ENCODE measurements around the gene TRABD. TPM values are rescaled to one million over a fixed set of nuclear protein-coding genes. Genes with fewer than 3 reads are reported as not detected.
"Not testable (repeated sequence)": the region's sequence is repeated elsewhere in the genome, so short reads cannot be mapped to it uniquely, and the experiment has no call there.

Gene TRABD, protein sequence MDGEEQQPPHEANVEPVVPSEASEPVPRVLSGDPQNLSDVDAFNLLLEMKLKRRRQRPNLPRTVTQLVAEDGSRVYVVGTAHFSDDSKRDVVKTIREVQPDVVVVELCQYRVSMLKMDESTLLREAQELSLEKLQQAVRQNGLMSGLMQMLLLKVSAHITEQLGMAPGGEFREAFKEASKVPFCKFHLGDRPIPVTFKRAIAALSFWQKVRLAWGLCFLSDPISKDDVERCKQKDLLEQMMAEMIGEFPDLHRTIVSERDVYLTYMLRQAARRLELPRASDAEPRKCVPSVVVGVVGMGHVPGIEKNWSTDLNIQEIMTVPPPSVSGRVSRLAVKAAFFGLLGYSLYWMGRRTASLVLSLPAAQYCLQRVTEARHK
- total RNA-seq (2021; ENCODE audit: unreplicated experiment) (55.7 TPM), Bru-seq, nascent RNA (percentile 60 among the genes with signal in this experiment), BruChase-seq, experiment 1, labeled RNA remaining after a 2-hour chase (percentile 69 among the genes with signal in this experiment), BruChase-seq, experiment 2, labeled RNA remaining after a 6-hour chase (percentile 75 among the genes with signal in this experiment)
- 83.8 TPM for polyA plus RNA-seq (2012; ENCODE audit: insufficient read length)
- long read RNA-seq, transcript TRABD-202 (10 exons, 2,272 nt), result major isoform, 9 of 79 reads
- long read RNA-seq, transcript TRABD-205 (9 exons, 2,404 nt), result minor isoform, 5 of 79 reads
- long read RNA-seq, partial matches to known transcripts, result 10 of 79 reads
- long read RNA-seq, other reads (novel, unspliced or antisense), result 51 of 79 reads

DNA sequence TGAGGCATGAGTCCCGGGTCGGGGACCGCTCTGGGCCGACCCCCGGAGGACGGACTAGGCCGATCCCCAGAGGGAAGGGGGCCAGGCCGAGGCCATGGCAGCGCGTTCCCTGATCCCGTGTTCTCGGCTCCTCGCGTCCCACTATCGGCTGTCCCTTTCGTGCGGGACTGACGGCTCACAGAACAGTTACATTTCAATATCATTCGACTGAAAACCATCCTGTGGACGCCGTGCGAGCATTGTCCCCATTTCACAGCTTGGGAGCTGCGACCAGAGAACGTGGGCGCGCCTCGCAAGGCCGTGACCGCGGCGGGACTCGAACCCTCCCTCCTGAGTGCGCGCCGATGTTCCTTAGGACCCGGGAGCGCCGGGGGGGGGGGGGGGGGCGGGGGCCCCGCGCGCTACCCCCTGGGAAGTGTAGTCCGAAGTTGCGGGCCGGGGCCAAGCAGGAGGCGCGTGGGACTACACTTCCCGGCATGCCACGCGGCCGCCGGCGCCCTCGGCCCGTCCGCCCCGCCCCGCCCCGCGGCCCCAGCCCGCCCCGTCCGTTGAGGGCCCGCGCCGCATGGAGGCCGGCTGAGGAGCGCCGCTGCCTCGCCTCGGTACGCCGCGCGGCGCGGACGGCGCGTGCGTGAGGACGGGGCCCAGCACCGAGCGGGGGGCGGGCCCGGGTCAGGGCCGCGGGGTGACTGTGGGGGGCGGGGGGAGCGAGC, at the start of gene TRABD:
Gene TRABD (plus strand): TSS at position 539 of the 713 bp plus-strand sequence. CDS start 7,148 bp downstream, outside the sequence.
- POLR2A ChIA-PET, result no interaction called here
- Histone ChIP-seq H3K4me1 (ENCODE audit: control insufficient read depth, insufficient read depth, low read length) (peaks cover 41% of the 10 kb centered on the region), H3K4me3 (ENCODE audit: low read depth in 2 of 2, low read length in 2 of 2) (peak within 1 kb of the TSS; percentile 55 to 66), H3K36me3 (ENCODE audit: control insufficient read depth, insufficient read depth, low read length) (no peaks in the 10 kb centered on the region), H3K9me3 (ENCODE audit: control insufficient read depth, insufficient read depth, low read depth, low read length) (no peaks in the 10 kb centered on the region), H3K27me3 (ENCODE audit: control insufficient read depth, insufficient read depth, low read length) (no peaks in the 10 kb centered on the region), H3K27ac (ENCODE audit: low read length) (peak within 1 kb of the TSS; percentile 81)
- ATAC-seq (peak; percentile 80), DNase-seq (ENCODE audit: low read depth, low spot score) (no peak)
- TF ChIP-seq, protein P1, sequence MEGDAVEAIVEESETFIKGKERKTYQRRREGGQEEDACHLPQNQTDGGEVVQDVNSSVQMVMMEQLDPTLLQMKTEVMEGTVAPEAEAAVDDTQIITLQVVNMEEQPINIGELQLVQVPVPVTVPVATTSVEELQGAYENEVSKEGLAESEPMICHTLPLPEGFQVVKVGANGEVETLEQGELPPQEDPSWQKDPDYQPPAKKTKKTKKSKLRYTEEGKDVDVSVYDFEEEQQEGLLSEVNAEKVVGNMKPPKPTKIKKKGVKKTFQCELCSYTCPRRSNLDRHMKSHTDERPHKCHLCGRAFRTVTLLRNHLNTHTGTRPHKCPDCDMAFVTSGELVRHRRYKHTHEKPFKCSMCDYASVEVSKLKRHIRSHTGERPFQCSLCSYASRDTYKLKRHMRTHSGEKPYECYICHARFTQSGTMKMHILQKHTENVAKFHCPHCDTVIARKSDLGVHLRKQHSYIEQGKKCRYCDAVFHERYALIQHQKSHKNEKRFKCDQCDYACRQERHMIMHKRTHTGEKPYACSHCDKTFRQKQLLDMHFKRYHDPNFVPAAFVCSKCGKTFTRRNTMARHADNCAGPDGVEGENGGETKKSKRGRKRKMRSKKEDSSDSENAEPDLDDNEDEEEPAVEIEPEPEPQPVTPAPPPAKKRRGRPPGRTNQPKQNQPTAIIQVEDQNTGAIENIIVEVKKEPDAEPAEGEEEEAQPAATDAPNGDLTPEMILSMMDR (IDR thresholded peaks at IDR 0.05), result no peak
- TF ChIP-seq POLR2AphosphoS5 (IDR thresholded peaks at IDR 0.05; ENCODE audit: low read depth, low read length) (no peak), TCF7L2 (IDR thresholded peaks at IDR 0.05; ENCODE audit: low read depth, low read length) (no peak), SIN3A (IDR thresholded peaks at IDR 0.05; ENCODE audit: borderline replicate concordance, insufficient read depth, low read depth, low read length) (no peak)
- no TSS peak for BruUV-seq (replicated peaks)
- CTCF ChIA-PET, result no interaction called here
- in situ Hi-C loops (cut with HindIII; ENCODE audit: low pct_unique_long_range_greater_than_20kb, low sequenced_read_pairs) (no loop called here), intact Hi-C loops (cut with micrococcal nuclease; ENCODE audit: unreplicated experiment) (no loop called here)

DNA sequence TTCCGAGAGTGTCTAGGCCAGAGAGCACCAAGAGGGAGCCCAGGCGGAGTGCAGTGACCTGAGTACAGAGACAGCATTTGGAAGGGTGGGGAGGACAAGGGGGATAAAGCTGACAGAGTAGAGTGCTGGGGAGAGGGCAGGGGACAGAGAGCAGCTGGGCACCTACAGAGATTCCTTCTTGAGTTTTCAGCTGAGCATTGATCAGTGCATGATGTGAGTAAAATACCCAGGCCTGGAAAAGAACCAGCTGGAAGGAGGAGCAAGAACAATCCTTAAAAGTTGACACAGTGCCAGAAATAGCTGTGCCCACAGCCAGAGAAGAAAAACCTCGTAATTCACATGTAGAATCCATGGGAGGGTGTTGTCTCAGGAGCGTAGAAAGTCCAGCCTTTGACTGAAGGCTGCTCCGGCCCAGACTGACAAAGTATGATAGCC, 49.1 kb upstream of the TRABD start:
- Histone ChIP-seq H3K9me3 (ENCODE audit: control insufficient read depth, insufficient read depth, low read depth, low read length) (no peaks in the 10 kb centered on the region), H3K4me1 (ENCODE audit: control insufficient read depth, insufficient read depth, low read length) (no peaks in the 10 kb centered on the region), H3K4me3 (ENCODE audit: low read depth in 2 of 2, low read length in 2 of 2) (no peak overlapping the region), H3K36me3 (ENCODE audit: control insufficient read depth, insufficient read depth, low read length) (no peaks in the 10 kb centered on the region), H3K27ac (ENCODE audit: low read length) (no peak overlapping the region), H3K27me3 (ENCODE audit: control insufficient read depth, insufficient read depth, low read length) (no peaks in the 10 kb centered on the region)
- TF ChIP-seq, protein P1 (IDR thresholded peaks at IDR 0.05), result no peak
- TF ChIP-seq POLR2AphosphoS5 (IDR thresholded peaks at IDR 0.05; ENCODE audit: low read depth, low read length) (no peak), TCF7L2 (IDR thresholded peaks at IDR 0.05; ENCODE audit: low read depth, low read length) (no peak), SIN3A (IDR thresholded peaks at IDR 0.05; ENCODE audit: borderline replicate concordance, insufficient read depth, low read depth, low read length) (no peak)
- TF ChIP-seq, protein P2, sequence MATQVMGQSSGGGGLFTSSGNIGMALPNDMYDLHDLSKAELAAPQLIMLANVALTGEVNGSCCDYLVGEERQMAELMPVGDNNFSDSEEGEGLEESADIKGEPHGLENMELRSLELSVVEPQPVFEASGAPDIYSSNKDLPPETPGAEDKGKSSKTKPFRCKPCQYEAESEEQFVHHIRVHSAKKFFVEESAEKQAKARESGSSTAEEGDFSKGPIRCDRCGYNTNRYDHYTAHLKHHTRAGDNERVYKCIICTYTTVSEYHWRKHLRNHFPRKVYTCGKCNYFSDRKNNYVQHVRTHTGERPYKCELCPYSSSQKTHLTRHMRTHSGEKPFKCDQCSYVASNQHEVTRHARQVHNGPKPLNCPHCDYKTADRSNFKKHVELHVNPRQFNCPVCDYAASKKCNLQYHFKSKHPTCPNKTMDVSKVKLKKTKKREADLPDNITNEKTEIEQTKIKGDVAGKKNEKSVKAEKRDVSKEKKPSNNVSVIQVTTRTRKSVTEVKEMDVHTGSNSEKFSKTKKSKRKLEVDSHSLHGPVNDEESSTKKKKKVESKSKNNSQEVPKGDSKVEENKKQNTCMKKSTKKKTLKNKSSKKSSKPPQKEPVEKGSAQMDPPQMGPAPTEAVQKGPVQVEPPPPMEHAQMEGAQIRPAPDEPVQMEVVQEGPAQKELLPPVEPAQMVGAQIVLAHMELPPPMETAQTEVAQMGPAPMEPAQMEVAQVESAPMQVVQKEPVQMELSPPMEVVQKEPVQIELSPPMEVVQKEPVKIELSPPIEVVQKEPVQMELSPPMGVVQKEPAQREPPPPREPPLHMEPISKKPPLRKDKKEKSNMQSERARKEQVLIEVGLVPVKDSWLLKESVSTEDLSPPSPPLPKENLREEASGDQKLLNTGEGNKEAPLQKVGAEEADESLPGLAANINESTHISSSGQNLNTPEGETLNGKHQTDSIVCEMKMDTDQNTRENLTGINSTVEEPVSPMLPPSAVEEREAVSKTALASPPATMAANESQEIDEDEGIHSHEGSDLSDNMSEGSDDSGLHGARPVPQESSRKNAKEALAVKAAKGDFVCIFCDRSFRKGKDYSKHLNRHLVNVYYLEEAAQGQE (IDR thresholded peaks at IDR 0.05; ENCODE audit: insufficient read depth in 1 of 2, low read depth in 2 of 2, low read length in 1 of 2), result no peak
- CTCF ChIA-PET, result no interaction called here
- BruUV-seq (replicated peaks), result no TSS peak
- in situ Hi-C loops (cut with HindIII; ENCODE audit: low pct_unique_long_range_greater_than_20kb, low sequenced_read_pairs) (no loop called here), intact Hi-C loops (cut with micrococcal nuclease; ENCODE audit: unreplicated experiment) (no loop called here)
- ATAC-seq (no peak), DNase-seq (ENCODE audit: low read depth, low spot score) (no peak)
- POLR2A ChIA-PET, result no interaction called here

DNA sequence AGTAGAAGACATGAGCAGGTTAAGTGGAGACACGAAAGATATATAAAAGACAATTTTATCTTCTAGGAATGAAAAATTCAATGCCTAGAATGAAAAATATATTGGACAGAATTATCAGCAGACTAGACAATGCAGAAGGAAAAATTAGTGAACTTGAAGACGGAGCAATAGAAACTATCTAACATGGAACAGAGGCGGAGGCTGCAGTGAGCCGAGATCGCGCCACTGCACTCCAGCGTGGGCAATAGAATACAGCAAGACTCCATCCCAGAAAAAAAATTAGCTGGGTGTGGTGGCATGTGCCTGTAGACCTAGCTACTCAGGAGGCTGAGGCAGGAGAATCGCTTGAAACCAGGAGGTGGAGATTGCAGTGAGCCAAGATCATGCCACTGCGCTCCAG, 48.4 kb upstream of the TRABD start:
- in situ Hi-C loops (cut with HindIII; ENCODE audit: low pct_unique_long_range_greater_than_20kb, low sequenced_read_pairs); DNase-seq (ENCODE audit: low read depth, low spot score); ATAC-seq; H3K36me3 ChIP-seq (ENCODE audit: control insufficient read depth, insufficient read depth, low read length); POLR2A ChIA-PET; H3K4me3 ChIP-seq (ENCODE audit: low read depth in 2 of 2, low read length in 2 of 2); CTCF ChIA-PET; BruUV-seq (replicated peaks); intact Hi-C loops (cut with micrococcal nuclease; ENCODE audit: unreplicated experiment); H3K27ac ChIP-seq (ENCODE audit: low read length); H3K27me3 ChIP-seq (ENCODE audit: control insufficient read depth, insufficient read depth, low read length); H3K4me1 ChIP-seq (ENCODE audit: control insufficient read depth, insufficient read depth, low read length); H3K9me3 ChIP-seq (ENCODE audit: control insufficient read depth, insufficient read depth, low read depth, low read length): not testable (repeated sequence)
